CD14-positive monocyte (primary cell): Measurements from ENCODE around the gene ALDH1L2. TPM values are rescaled to one million over a fixed set of nuclear protein-coding genes. Genes with fewer than 3 reads are reported as not detected.

ENCODE experiments used
- DNase-seq, 3 donors: peaks; one replicate each; pipeline ENCODE4 v3.0.0-alpha.2; 2011 to 2022
- H2AFZ ChIP-seq: 2 replicates; pipeline ENCODE4 v1.6.0; 2012; ENCODE audit warnings: mild to moderate bottlenecking, low read depth, low read length, inconsistent platforms; ENCODE audit not compliant: insufficient read depth, poor library complexity, severe bottlenecking
- H3K27ac ChIP-seq, 2 donors: 1 replicate in 1 of 2; 2 replicates in 1 of 2; pipeline ENCODE4 v1.5.1; 2012 to 2013; ENCODE audit warnings: low read length in 2 of 2, control low read depth in 1 of 2, inconsistent platforms in 1 of 2, low read depth in 1 of 2, mild to moderate bottlenecking in 1 of 2
- H3K27me3 ChIP-seq, 2 donors: one replicate each; pipeline versions ENCODE4 v1.6.0 to v1.6.1; 2011 to 2013; ENCODE audit warnings: low read length in 2 of 2; ENCODE audit not compliant: control insufficient read depth in 2 of 2, insufficient read depth in 2 of 2
- H3K36me3 ChIP-seq, 2 donors: replicated peaks in 1 of 2; 1 replicate in 1 of 2; 2 replicates in 1 of 2; pipeline versions ENCODE4 v1.5.1 to v1.6.1; 2012 to 2013; ENCODE audit warnings: low read length in 2 of 2, control low read depth in 1 of 2, inconsistent platforms in 1 of 2, mild to moderate bottlenecking in 1 of 2; ENCODE audit not compliant: insufficient read depth in 2 of 2, control insufficient read depth in 1 of 2
- H3K4me1 ChIP-seq, 2 donors: 1 replicate in 1 of 2; 2 replicates in 1 of 2; pipeline versions ENCODE4 v1.5.1 to v1.6.1; 2012 to 2013; ENCODE audit warnings: low read length in 2 of 2, control low read depth in 1 of 2, inconsistent platforms in 1 of 2, mild to moderate bottlenecking in 1 of 2, moderate library complexity in 1 of 2; ENCODE audit not compliant: insufficient read depth in 2 of 2, control insufficient read depth in 1 of 2
- H3K4me2 ChIP-seq: replicated peaks from 2 replicates; pipeline ENCODE3; 2012; ENCODE audit warnings: low read length, moderate library complexity, mild to moderate bottlenecking; ENCODE audit not compliant: poor library complexity, severe bottlenecking; ENCODE audit errors: extremely low read depth
- H3K4me3 ChIP-seq, 3 experiments: fragments of 200-600 bp in 1 of 3; sonication (generic) in 1 of 3; replicated peaks in 1 of 3; 1 replicate in 2 of 3; 2 replicates in 1 of 3; pipeline ENCODE4 v1.5.1; 2011 to 2013; ENCODE audit warnings: low read length in 3 of 3, mild to moderate bottlenecking in 3 of 3, control low read depth in 2 of 3, low read depth in 2 of 3, inconsistent platforms in 1 of 3, moderate library complexity in 1 of 3
- H3K79me2 ChIP-seq: 2 replicates; pipeline ENCODE4 v1.6.0; 2012; ENCODE audit warnings: mild to moderate bottlenecking, control low read depth, inconsistent platforms, low read length, moderate library complexity; ENCODE audit not compliant: insufficient read depth
- H3K9ac ChIP-seq: 2 replicates; pipeline ENCODE4 v1.6.0; 2017; ENCODE audit warnings: low read length, mild to moderate bottlenecking; ENCODE audit not compliant: insufficient read depth, poor library complexity, severe bottlenecking
- H3K9me3 ChIP-seq, 2 donors: replicated peaks in 1 of 2; 1 replicate in 1 of 2; 2 replicates in 1 of 2; pipeline versions ENCODE4 v1.5.1 to v1.6.1; 2012 to 2013; ENCODE audit warnings: low read length in 2 of 2, control low read depth in 1 of 2; ENCODE audit not compliant: control insufficient read depth in 1 of 2, insufficient read depth in 1 of 2
- H4K20me1 ChIP-seq: 2 replicates; pipeline ENCODE4 v1.6.0; 2012; ENCODE audit warnings: mild to moderate bottlenecking, low read length, control low read depth, moderate library complexity; ENCODE audit not compliant: insufficient read depth
- H3K27ac Mint-ChIP-seq, 7 donors: one replicate each; pipeline ENCODE4 v1.8.0; 2020; ENCODE audit warnings: mild to moderate bottlenecking in 7 of 7, mixed read lengths in 7 of 7, moderate library complexity in 6 of 7, inconsistent platforms in 2 of 7
- H3K27me3 Mint-ChIP-seq, 3 donors: one replicate each; pipeline ENCODE4 v1.8.0; 2021 to 2022; ENCODE audit warnings: low read depth in 3 of 3, mild to moderate bottlenecking in 3 of 3, mixed read lengths in 3 of 3, moderate library complexity in 3 of 3, inconsistent platforms in 1 of 3
- H3K36me3 Mint-ChIP-seq, 2 donors: one replicate each; pipeline ENCODE4 v1.8.0; 2020; ENCODE audit warnings: mixed read lengths in 2 of 2, inconsistent platforms in 1 of 2, mild to moderate bottlenecking in 1 of 2
- H3K4me1 Mint-ChIP-seq: one replicate; pipeline ENCODE4 v1.8.0; 2020; ENCODE audit warnings: mild to moderate bottlenecking, mixed read lengths
- H3K4me3 Mint-ChIP-seq, 2 donors: one replicate each; pipeline ENCODE4 v1.8.0; 2020; ENCODE audit warnings: mild to moderate bottlenecking in 2 of 2, mixed read lengths in 2 of 2, moderate library complexity in 1 of 2
- H3K9me3 Mint-ChIP-seq, 7 donors: one replicate each; pipeline ENCODE4 v1.8.0; 2020 to 2022; ENCODE audit warnings: mixed read lengths in 7 of 7, mild to moderate bottlenecking in 6 of 7, moderate library complexity in 6 of 7, inconsistent platforms in 2 of 7
- WGBS: methylation state at CpG from one replicate; pipeline ENCODE4 v1.1.5; 2013; ENCODE audit warnings: missing lambda C conversion rate; ENCODE audit not compliant: insufficient coverage; 5-methylcytosine and 5-hydroxymethylcytosine counted together
- intact Hi-C, 2 donors: fragments of 100-400 bp; cut with micrococcal nuclease; formaldehyde crosslinking; loops; one replicate each; pipeline versions ENCODE4 v1.15.0 to v1.15.1; 2023
- polyA plus RNA-seq, 3 donors: library from polyadenylated mRNA; depleted of rRNA in 1 of 3; unstranded in 2 of 3; stranded (reverse) in 1 of 3; fragments of 300-500 nt in 2 of 3; fragments of >200 nt in 1 of 3; fragmentation: Illumina TruSeq in 2 of 3; gene quantifications; 1 replicate in 2 of 3; 2 replicates in 1 of 3; pipeline ENCODE4 v1.2.3, GENCODE V29; 2012 to 2021
- TF ChIP-seq, protein P1 (sequence below): fragments of 200-600 bp; IDR thresholded peaks from one replicate; pipeline ENCODE4 v1.8.0; 2022; ENCODE audit warnings: antibody characterized with exemption, mild to moderate bottlenecking

ALDH1L2 gene
- polyA plus RNA-seq, 3 donors = 0.03 to 0.20 TPM; not detected in 1

DNA sequence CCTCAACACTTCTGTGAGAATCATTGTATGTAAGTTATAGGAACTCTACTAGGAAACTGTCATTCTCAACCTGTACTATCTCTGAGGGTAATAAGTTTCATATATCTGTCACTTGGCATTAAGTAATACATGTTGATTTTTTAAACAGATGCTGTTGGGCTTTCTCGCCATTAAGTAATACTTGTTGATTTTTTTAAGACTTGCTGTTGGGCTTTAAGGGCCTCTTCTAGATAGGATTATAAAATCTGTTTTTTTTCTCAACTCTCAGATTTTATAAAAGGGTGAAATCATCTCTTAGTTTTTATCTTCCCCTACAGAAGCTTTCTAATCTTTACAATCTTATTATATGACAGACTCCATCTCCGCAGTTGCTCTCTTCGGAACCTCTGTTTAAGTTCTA, 28.8 kb upstream of the ALDH1L2 start:
- Mint-ChIP-seq H3K9me3 (peaks cover 0 to 2% (median 0%) of the 10 kb centered on the region in 7 donors), H3K36me3 (peaks cover 51 to 54% of the 10 kb centered on the region in 2 donors), H3K27ac (peak overlapping the region in 1 of 7 donors; percentile 47), H3K4me1 (peaks cover 41% of the 10 kb centered on the region), H3K27me3 (no peaks in the 10 kb centered on the region), H3K4me3 (no peak overlapping the region)
- Histone ChIP-seq H3K79me2 (peaks cover 92% of the 10 kb centered on the region), H2AFZ (no peak overlapping the region), H3K27me3 (no peaks in the 10 kb centered on the region), H3K4me1 (peaks cover 14 to 41% of the 10 kb centered on the region in 2 donors), H3K9ac (no peak overlapping the region), H3K4me2 (no peak overlapping the region), H3K36me3 (peaks cover 62 to 69% of the 10 kb centered on the region in 2 donors), H3K9me3 (no peaks in the 10 kb centered on the region), H4K20me1 (peaks cover 100% of the 10 kb centered on the region), H3K27ac (peak overlapping the region in 1 of 2 donors; percentile 5), H3K4me3 (no peak overlapping the region)
- intact Hi-C loops = loop anchor here (10.0 kb wide), 3 partner anchors 1148 to 1178 kb away; partner anchors contain the start of genes HSP90B1 (in 1 of the 2) and TDG (in 1 of the 2)
- WGBS = no CpG with 5 or more reads among the region's 3 CpGs
- DNase-seq = no peak
- TF ChIP-seq, protein P1, sequence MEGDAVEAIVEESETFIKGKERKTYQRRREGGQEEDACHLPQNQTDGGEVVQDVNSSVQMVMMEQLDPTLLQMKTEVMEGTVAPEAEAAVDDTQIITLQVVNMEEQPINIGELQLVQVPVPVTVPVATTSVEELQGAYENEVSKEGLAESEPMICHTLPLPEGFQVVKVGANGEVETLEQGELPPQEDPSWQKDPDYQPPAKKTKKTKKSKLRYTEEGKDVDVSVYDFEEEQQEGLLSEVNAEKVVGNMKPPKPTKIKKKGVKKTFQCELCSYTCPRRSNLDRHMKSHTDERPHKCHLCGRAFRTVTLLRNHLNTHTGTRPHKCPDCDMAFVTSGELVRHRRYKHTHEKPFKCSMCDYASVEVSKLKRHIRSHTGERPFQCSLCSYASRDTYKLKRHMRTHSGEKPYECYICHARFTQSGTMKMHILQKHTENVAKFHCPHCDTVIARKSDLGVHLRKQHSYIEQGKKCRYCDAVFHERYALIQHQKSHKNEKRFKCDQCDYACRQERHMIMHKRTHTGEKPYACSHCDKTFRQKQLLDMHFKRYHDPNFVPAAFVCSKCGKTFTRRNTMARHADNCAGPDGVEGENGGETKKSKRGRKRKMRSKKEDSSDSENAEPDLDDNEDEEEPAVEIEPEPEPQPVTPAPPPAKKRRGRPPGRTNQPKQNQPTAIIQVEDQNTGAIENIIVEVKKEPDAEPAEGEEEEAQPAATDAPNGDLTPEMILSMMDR = no peak

GRCh38 chr12:105110851-105111250, 26.6 kb upstream of the ALDH1L2 start:
- peak overlapping the region in 1 of 2 donors; percentile 0 for H3K27ac ChIP-seq
- H4K20me1 ChIP-seq = peaks cover 77% of the 10 kb centered on the region
- H3K36me3 Mint-ChIP-seq = peaks cover 31 to 33% of the 10 kb centered on the region in 2 donors
- peaks cover 1 to 4% (median 2%) of the 10 kb centered on the region in 3 donors for H3K27me3 Mint-ChIP-seq
- H3K36me3 ChIP-seq = peaks cover 40 to 47% of the 10 kb centered on the region in 2 donors
- peak overlapping the region in 1 of 7 donors; percentile 65 for H3K27ac Mint-ChIP-seq
- H3K4me3 Mint-ChIP-seq = peak overlapping the region in 1 of 2 donors; percentile 48
- H3K4me3 ChIP-seq = peak overlapping the region in 1 of 3 experiments; percentile 97
- no peak overlapping the region for H3K9ac ChIP-seq
- peaks cover 14 to 48% of the 10 kb centered on the region in 2 donors for H3K4me1 ChIP-seq
- H3K4me1 Mint-ChIP-seq = peaks cover 48% of the 10 kb centered on the region
- TF ChIP-seq, protein P1 = no peak
- no peak for DNase-seq
- H3K27me3 ChIP-seq = peaks cover 5 to 8% of the 10 kb centered on the region in 2 donors
- peaks cover 0 to 2% (median 0%) of the 10 kb centered on the region in 7 donors for H3K9me3 Mint-ChIP-seq
- no peaks in the 10 kb centered on the region for H3K9me3 ChIP-seq
- WGBS = no CpG with 5 or more reads among the region's 4 CpGs
- intact Hi-C loops = loop anchor here (10.0 kb wide), 3 partner anchors 1146 to 1176 kb away; partner anchors contain the start of genes HSP90B1 (in 1 of the 2) and TDG (in 1 of the 2)
- H2AFZ ChIP-seq = no peak overlapping the region
- peaks cover 82% of the 10 kb centered on the region for H3K79me2 ChIP-seq
- peak overlapping the region; percentile 75 for H3K4me2 ChIP-seq
